Loucy (cell line): Measurements from ENCODE around the gene CFAP20DC.

Experiments used
- CTCF ChIP-seq: fragments of 200-600 bp; sonication (generic); conservative IDR thresholded peaks from 2 replicates; pipeline ENCODE4 v1.5.1; 2014; ENCODE audit warnings: mild to moderate bottlenecking, antibody characterized with exemption, low read length
- EZH2phosphoT487 ChIP-seq: fragments of 200-600 bp; IDR thresholded peaks from 2 replicates; pipeline ENCODE4 v1.6.1; 2018; ENCODE audit warnings: antibody characterized with exemption, mild to moderate bottlenecking, moderate library complexity, borderline replicate concordance

- no peak for TF ChIP-seq CTCF
- TF ChIP-seq EZH2phosphoT487: no peak
These were observed 306.5 kb downstream of the CFAP20DC start for GRCh38 chr3:58743296-58743695.
